IPS DF 4.7 (cell line): Measurements from ENCODE around the gene TOPAZ1.

Experiments used
- DNase-seq: peaks from one replicate; pipeline ENCODE4 v3.0.0-alpha.2; 2013; ENCODE audit warnings: low spot score; ENCODE audit errors: extremely low read depth

Gene TOPAZ1

GRCh38 chr3:44242721-44243120 is 1.0 kb downstream of the TOPAZ1 start:
- DNase-seq: no peak

- no peak for DNase-seq
Observed at GRCh38 chr3:44248152-44248551, 6.5 kb downstream of the TOPAZ1 start.

- DNase-seq: no peak
Observed at GRCh38 chr3:44252332-44252959, 10.8 kb downstream of the TOPAZ1 start.

- DNase-seq: no peak
Observed at GRCh38 chr3:44259404-44259803, 17.7 kb downstream of the TOPAZ1 start.

- DNase-seq: no peak
Observed at GRCh38 chr3:44264146-44264545, 22.5 kb downstream of the TOPAZ1 start.

GRCh38 chr3:44265815-44266214 is 24.1 kb downstream of the TOPAZ1 start:
- DNase-seq: no peak

GRCh38 chr3:44272191-44272590 is 30.5 kb downstream of the TOPAZ1 start:
- no peak for DNase-seq

- no peak for DNase-seq
Observed at GRCh38 chr3:44277925-44278324, 36.2 kb downstream of the TOPAZ1 start.

GRCh38 chr3:44280077-44280476 is 38.4 kb downstream of the TOPAZ1 start:
- no peak for DNase-seq

- DNase-seq: no peak
Observed at GRCh38 chr3:44280631-44281030, 38.9 kb downstream of the TOPAZ1 start.

GRCh38 chr3:44284949-44285348 is 43.3 kb downstream of the TOPAZ1 start:
- no peak for DNase-seq

GRCh38 chr3:44289882-44290462 is 48.3 kb downstream of the TOPAZ1 start:
- no peak for DNase-seq

GRCh38 chr3:44292276-44292675 is 50.6 kb downstream of the TOPAZ1 start:
- DNase-seq: no peak

- DNase-seq: no peak
Observed at GRCh38 chr3:44292947-44293346, 51.3 kb downstream of the TOPAZ1 start.

- no peak for DNase-seq
Observed at GRCh38 chr3:44297255-44297654, 55.6 kb downstream of the TOPAZ1 start.

GRCh38 chr3:44301746-44302145 is 60.1 kb downstream of the TOPAZ1 start:
- no peak for DNase-seq

- no peak for DNase-seq
Observed at GRCh38 chr3:44309500-44309899, 67.8 kb downstream of the TOPAZ1 start.

- DNase-seq: no peak
Observed at GRCh38 chr3:44318891-44319311, 77.2 kb downstream of the TOPAZ1 start.

- no peak for DNase-seq
Observed at GRCh38 chr3:44321335-44321734, 79.6 kb downstream of the TOPAZ1 start.

GRCh38 chr3:44323341-44323955 is 81.8 kb downstream of the TOPAZ1 start:
- DNase-seq: no peak

GRCh38 chr3:44324584-44324983 is 82.9 kb downstream of the TOPAZ1 start:
- DNase-seq: no peak

GRCh38 chr3:44326019-44326418 is 84.3 kb downstream of the TOPAZ1 start:
- no peak for DNase-seq

- no peak for DNase-seq
Observed at GRCh38 chr3:44326515-44326914, 84.8 kb downstream of the TOPAZ1 start.
